A549 (cell line): ENCODE measurements around the gene SORCS2. TPM values are rescaled to one million over a fixed set of nuclear protein-coding genes. Genes with fewer than 3 reads are reported as not detected.

Experiments used
- ATAC-seq, 2 experiments: fragments of 200-7000 bp in 1 of 2; fragments of >200 bp in 1 of 2; cut with Nextera tagmentation in 1 of 2; cut with Tn5 transposase in 1 of 2; 3 replicates each; pipeline versions ENCODE4 v1.8.0 to v1.9.1; 2018 to 2020; ENCODE audit warnings: mild to moderate bottlenecking in 1 of 2, moderate library complexity in 1 of 2
- CTCF ChIA-PET: fragments of 300-600 bp; sonication (Branson Sonifier 250); formaldehyde crosslinking; extraction: SDS; loops from one replicate; lab custom pipeline; 2021; ENCODE audit warnings: antibody characterized with exemption, inconsistent platforms; lab: Yijun Ruan, JAX
- POLR2A ChIA-PET: fragments of 350-600 bp; formaldehyde crosslinking; extraction: SDS; loops from one replicate; lab custom pipeline; 2021; ENCODE audit warnings: antibody characterized with exemption, inconsistent platforms; lab: Yijun Ruan, JAX
- DNase-seq, 2 experiments: peaks; one replicate each; pipeline versions ENCODE4 v3.0.0 to v3.0.0-alpha.2; 2011 to 2016; ENCODE audit warnings: low read depth in 1 of 2, low spot score in 1 of 2
- FAIRE-seq: peaks from 2 replicates; lab custom pipeline; 2011; peaks lifted over from hg19 to GRCh38; lab: Jason Lieb, UNC
- H3K27ac ChIP-seq, 2 experiments: fragments of >200 bp; sonication (Bioruptor Twin); formaldehyde crosslinking; 3 replicates each; pipeline ENCODE4 v1.5.1; 2016 to 2017
- H3K4me1 ChIP-seq: fragments of >200 bp; sonication (Bioruptor Twin); formaldehyde crosslinking; 3 replicates; pipeline ENCODE4 v1.6.1; 2016
- H3K4me2 ChIP-seq: fragments of >200 bp; sonication (Bioruptor Twin); formaldehyde crosslinking; 3 replicates; pipeline ENCODE4 v1.6.1; 2016
- H3K4me3 ChIP-seq: fragments of >200 bp; sonication (Bioruptor Twin); formaldehyde crosslinking; 3 replicates; pipeline ENCODE4 v1.5.1; 2016
- H3K9me3 ChIP-seq: fragments of >200 bp; sonication (Bioruptor Twin); formaldehyde crosslinking; 3 replicates; pipeline ENCODE4 v1.6.1; 2016
- EP300 ChIP-seq, 2 experiments: fragments of >200 bp; sonication (Bioruptor Twin); formaldehyde crosslinking; IDR thresholded peaks; 2 replicates in 1 of 2; 3 replicates in 1 of 2; pipeline ENCODE4 v1.6.1; 2016 to 2017
- FOSL2 ChIP-seq, 2 experiments: fragments of 450-650 bp in 1 of 2; fragments of >200 bp in 1 of 2; sonication (Bioruptor Twin) in 1 of 2; formaldehyde crosslinking; IDR thresholded peaks; 2 replicates each; pipeline versions ENCODE4 v1.5.0 to v1.6.1; 2016 to 2020; ENCODE audit warnings: mild to moderate bottlenecking in 1 of 2, moderate library complexity in 1 of 2
- GATA3 ChIP-seq: IDR thresholded peaks from 2 replicates; pipeline ENCODE4 v1.6.1; 2012; ENCODE audit warnings: borderline replicate concordance
- HOXA7 ChIP-seq: fragments of 250-450 bp; sonication (Bioruptor Pico); IDR thresholded peaks from 2 replicates; pipeline ENCODE4 v1.5.0; 2020; ENCODE audit warnings: mild to moderate bottlenecking, moderate library complexity
- JUN ChIP-seq, 2 experiments: fragments of >200 bp; sonication (Bioruptor Twin); formaldehyde crosslinking; IDR thresholded peaks; 2 replicates in 1 of 2; 3 replicates in 1 of 2; pipeline ENCODE4 v1.6.1; 2016 to 2017
- KDM1A ChIP-seq: fragments of 200-600 bp; sonication (generic); IDR thresholded peaks from 2 replicates; pipeline ENCODE4 v1.6.1; 2016; ENCODE audit warnings: low read depth, mild to moderate bottlenecking
- KDM5A ChIP-seq: fragments of 200-600 bp; sonication (generic); IDR thresholded peaks from 2 replicates; pipeline ENCODE4 v1.6.1; 2016; ENCODE audit warnings: antibody characterized with exemption, mild to moderate bottlenecking
- MAFK ChIP-seq: fragments of 450-650 bp; IDR thresholded peaks from 2 replicates; pipeline ENCODE4 v1.6.1; 2014; ENCODE audit not compliant: partially characterized antibody
- MAZ ChIP-seq: fragments of 150-350 bp; IDR thresholded peaks from 2 replicates; pipeline ENCODE4 v1.6.1; 2014; ENCODE audit warnings: antibody characterized with exemption, low read depth, low read length, borderline replicate concordance
- MYC ChIP-seq: IDR thresholded peaks from 2 replicates; pipeline ENCODE4 v1.6.1; 2012; ENCODE audit warnings: mild to moderate bottlenecking, inconsistent platforms, low read length, improper control_type of control experiment, borderline replicate concordance
- NPAS2 ChIP-seq: fragments of 250-450 bp; sonication (Bioruptor Pico); IDR thresholded peaks from 2 replicates; pipeline ENCODE4 v1.8.0; 2022; ENCODE audit warnings: mild to moderate bottlenecking, moderate library complexity, borderline replicate concordance
- NR3C1 ChIP-seq: fragments of >200 bp; sonication (Bioruptor Twin); formaldehyde crosslinking; IDR thresholded peaks from 3 replicates; pipeline ENCODE4 v1.6.1; 2017
- POLR2A ChIP-seq: IDR thresholded peaks from 2 replicates; pipeline ENCODE4 v1.6.1; 2012; ENCODE audit warnings: mild to moderate bottlenecking, low read length
- POLR2AphosphoS2 ChIP-seq: conservative IDR thresholded peaks from 2 replicates; pipeline ENCODE4 v1.6.1; 2012; ENCODE audit warnings: low read length, improper control_type of control experiment, inconsistent platforms
- SREBF2 ChIP-seq: fragments of 450-650 bp; IDR thresholded peaks from 2 replicates; pipeline ENCODE4 v1.6.1; 2014; ENCODE audit warnings: mild to moderate bottlenecking, moderate library complexity
- TP53 ChIP-seq: fragments of 250-450 bp; sonication (Bioruptor Pico); IDR thresholded peaks from 2 replicates; pipeline ENCODE4 v1.5.0; 2021; ENCODE audit warnings: mild to moderate bottlenecking, moderate library complexity
- ZC3H11A ChIP-seq: fragments of 450-650 bp; IDR thresholded peaks from 2 replicates; pipeline ENCODE4 v1.6.1; 2014; ENCODE audit warnings: antibody characterized with exemption, mild to moderate bottlenecking
- ZNF302 ChIP-seq: fragments of 250-450 bp; sonication (Bioruptor Pico); IDR thresholded peaks from 2 replicates; pipeline ENCODE4 v1.9.0; 2021; ENCODE audit warnings: inconsistent platforms, mild to moderate bottlenecking, moderate library complexity
- WGBS: methylation state at CpG from one replicate; pipeline ENCODE4 v1.1.6; 2017; ENCODE audit errors: missing lambda C conversion rate; 5-methylcytosine and 5-hydroxymethylcytosine counted together
- polyA plus RNA-seq, 4 experiments: library from polyadenylated mRNA; depleted of rRNA in 3 of 4; stranded (reverse); fragments of >200 nt; fragmentation: RNase III in 1 of 4; extraction: RNeasy Plus Mini Kit Qiagen cat#74134 plus additional on column Dnase treatment in 1 of 4; gene quantifications; 2 replicates in 3 of 4; 3 replicates in 1 of 4; pipeline ENCODE4 v1.2.3, GENCODE V29; 2011 to 2017
- TF ChIP-seq, protein P1 (sequence below): fragments of >200 bp; sonication (Bioruptor Twin); formaldehyde crosslinking; IDR thresholded peaks from 2 replicates; pipeline ENCODE4 v1.6.1; 2016

Gene SORCS2
- polyA plus RNA-seq, 2 of the 4 experiments (the other 2 are of a cell fraction) = 1.4 to 4.6 TPM

DNA sequence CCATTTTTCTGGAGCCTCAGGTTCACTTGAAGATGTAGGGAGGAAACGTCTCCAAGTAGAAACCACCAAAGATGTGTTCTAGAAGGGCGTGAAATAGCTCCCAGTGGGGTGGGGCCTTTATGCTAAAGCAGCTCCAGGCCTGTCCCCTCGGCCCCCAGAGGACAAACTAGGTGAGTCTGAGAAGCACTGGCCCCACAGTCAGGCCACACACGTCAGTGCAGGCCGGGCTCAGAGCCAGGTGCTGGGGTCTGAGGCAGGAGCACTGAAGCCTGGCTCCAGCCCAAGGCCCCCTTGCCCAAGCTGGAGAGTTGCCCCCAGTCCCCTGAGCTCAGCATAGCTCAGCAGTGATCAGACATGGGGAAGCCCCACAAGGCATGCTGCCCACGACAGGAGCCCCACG is 337.7 kb downstream of the SORCS2 start:
- DNase-seq = no peak
- CTCF ChIA-PET = no interaction called here

DNA sequence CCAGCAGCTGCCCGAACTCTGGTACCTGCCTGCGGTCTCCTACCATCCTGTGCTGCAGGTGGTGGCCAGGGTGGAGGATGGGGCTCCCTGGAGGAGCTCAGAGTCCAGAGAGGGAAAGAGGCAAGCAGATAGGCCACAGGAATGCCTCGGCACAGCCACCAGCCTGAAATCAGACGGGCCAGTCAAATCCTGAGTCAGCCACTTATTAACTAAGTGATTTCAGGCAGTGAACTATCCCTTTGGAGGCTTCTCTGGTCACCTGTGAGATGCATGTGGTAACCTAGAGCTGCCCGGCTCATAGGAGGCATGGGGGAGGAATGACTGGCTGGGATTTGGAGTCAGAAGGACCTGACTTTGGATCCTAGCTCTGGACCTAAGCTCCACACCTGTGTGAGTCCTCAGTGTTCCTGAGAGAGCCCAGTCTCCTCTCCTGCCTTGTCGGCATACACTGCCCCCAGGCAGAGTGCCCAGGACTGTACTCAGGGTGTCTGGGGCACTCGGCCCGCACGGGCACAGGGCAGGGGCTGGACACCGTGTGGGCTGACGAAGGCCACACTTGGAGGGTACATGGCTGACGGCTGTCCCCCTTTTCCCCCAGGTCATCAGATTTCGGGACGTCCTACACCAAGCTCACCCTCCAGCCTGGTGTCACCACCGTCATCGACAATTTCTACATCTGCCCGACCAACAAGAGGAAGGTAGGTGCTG is 338.7 kb downstream of the SORCS2 start:
- Histone ChIP-seq H3K9me3 (no peaks in the 10 kb centered on the region), H3K4me2 (no peak overlapping the region), H3K4me3 (no peak overlapping the region), H3K4me1 (no peaks in the 10 kb centered on the region)
- ATAC-seq (0 out of 6 replicates have a peak, but pooled peaks of 1 of the 2 experiments have one; percentile 25), DNase-seq (no peak)
- TF ChIP-seq ZNF302 (CRISPR knock-in tag) = no peak
- TF ChIP-seq MAZ = no peak
- TF ChIP-seq EP300 (IDR thresholded peaks at IDR 0.05) = no peak
- no peak for TF ChIP-seq POLR2A
- TF ChIP-seq KDM5A = no peak
- TF ChIP-seq, all 56 proteins: peak for 0
- no peak overlapping the region for H3K27ac ChIP-seq
- POLR2A ChIA-PET = no interaction called here
- FAIRE-seq = no peak
- 86% methylated on average over 11 of the region's 17 CpGs for WGBS
- CTCF ChIA-PET = interaction anchor here (2.3 kb wide), 1 partner anchor 189 kb away, joined by 4 read pairs; no protein-coding TSS in a partner anchor

More for the DNA sequence above, 337.7 kb downstream of the SORCS2 start:
- Histone ChIP-seq H3K4me3 (no peak overlapping the region), H3K4me2 (no peak overlapping the region), H3K9me3 (no peaks in the 10 kb centered on the region), H3K4me1 (no peaks in the 10 kb centered on the region), H3K27ac (no peak overlapping the region)
- WGBS = 57% methylated on average over 5 of the region's 7 CpGs
- FAIRE-seq (no peak), ATAC-seq (no peak)
- POLR2A ChIA-PET = no interaction called here
- TF ChIP-seq EP300 (IDR thresholded peaks at IDR 0.05) (no peak), NR3C1 (no peak)

DNA sequence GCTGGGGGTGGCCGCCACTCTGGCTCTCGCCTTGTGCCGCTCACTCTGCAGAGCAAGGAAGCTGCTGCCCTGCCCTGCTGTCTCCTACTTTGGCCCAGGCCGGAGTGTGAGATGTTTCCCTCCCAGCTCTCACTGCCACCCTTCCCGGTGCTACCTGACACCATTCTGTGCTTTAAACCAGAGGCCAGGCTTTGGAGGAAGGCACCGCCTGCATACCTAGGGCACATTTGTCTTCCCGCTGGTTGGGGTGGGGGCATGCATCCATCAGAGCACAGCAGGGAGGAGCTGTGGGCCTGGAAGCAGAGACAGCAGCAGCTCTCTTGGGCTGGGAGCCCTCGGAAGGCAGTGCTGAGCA is 339.3 kb downstream of the SORCS2 start:
- TF ChIP-seq TP53 (CRISPR knock-in tag) = no peak
- TF ChIP-seq ZC3H11A = no peak
- no peak for TF ChIP-seq MAZ
- TF ChIP-seq GATA3 = no peak
- TF ChIP-seq POLR2AphosphoS2 = no peak
- no peak for TF ChIP-seq FOSL2 (IDR thresholded peaks at IDR 0.05)
- no peak for TF ChIP-seq FOSL2 (CRISPR knock-in tag; IDR thresholded peaks at IDR 0.05)
- no peak for TF ChIP-seq SREBF2
- Histone ChIP-seq H3K4me2 (no peak overlapping the region), H3K9me3 (no peaks in the 10 kb centered on the region), H3K4me1 (no peaks in the 10 kb centered on the region), H3K27ac (no peak overlapping the region), H3K4me3 (no peak overlapping the region)
- DNase-seq (no peak), FAIRE-seq (no peak), ATAC-seq (no peak)
- WGBS = 90% methylated on average over 8 of the region's 8 CpGs
- POLR2A ChIA-PET = no interaction called here
- CTCF ChIA-PET = interaction anchor here (2.3 kb wide), 1 partner anchor 188 kb away, joined by 4 read pairs; no protein-coding TSS in a partner anchor

DNA sequence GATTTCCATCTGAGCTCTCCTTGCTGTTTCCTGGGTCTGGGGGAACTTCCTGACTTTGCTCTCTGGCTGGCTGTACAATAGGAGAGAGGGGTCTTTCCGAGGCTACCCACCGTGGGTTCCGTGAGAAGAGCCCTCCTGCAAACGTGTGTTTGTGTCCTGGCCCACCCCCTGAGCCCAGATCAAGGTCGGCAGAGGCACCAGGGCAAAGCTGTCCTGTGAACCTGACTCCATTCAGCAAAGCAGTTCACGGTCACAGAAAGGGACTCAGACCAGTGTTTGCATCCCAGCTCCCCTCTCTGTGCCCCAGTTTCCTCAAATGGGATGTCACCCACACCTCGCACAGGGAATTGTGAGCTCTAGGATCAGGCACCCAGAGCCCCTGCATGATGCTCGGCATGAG is 339.7 kb downstream of the SORCS2 start:
- ATAC-seq = no peak
- no peak overlapping the region for H3K4me2 ChIP-seq
- TF ChIP-seq EP300 (IDR thresholded peaks at IDR 0.05) = no peak
- TF ChIP-seq SREBF2 = no peak
- no peak for DNase-seq
- POLR2A ChIA-PET = no interaction called here
- CTCF ChIA-PET = interaction anchor here (0.8 to 2.3 kb wide), 2 partner anchors 9 to 188 kb away, joined by 3 to 4 read pairs; no protein-coding TSS in a partner anchor
- H3K4me3 ChIP-seq = no peak overlapping the region
- no peaks in the 10 kb centered on the region for H3K4me1 ChIP-seq
- no peak for FAIRE-seq
- 43% methylated on average over 2 of the region's 8 CpGs for WGBS
- H3K27ac ChIP-seq = no peak overlapping the region
- H3K9me3 ChIP-seq = no peaks in the 10 kb centered on the region

DNA sequence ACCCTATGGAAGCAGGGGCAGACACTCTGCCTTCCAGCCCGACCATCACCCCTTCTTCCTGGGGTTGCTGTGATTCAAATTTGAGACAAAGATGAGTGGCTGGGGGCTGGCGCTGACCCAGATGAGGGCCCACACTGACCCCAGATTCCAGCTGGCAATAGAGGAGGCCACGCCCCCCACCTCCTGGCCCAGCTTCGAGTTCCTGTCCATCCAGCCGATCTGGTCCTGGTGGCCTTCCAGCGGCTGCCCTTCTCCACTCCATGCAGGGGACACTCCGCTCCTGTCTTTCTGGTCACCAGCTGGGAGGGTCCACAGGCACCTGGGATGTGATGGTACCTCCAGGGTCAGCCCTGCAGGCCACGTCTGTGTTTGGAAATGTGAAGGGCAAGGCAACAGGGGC is 340.9 kb downstream of the SORCS2 start:
- FAIRE-seq = no peak

More for the DNA sequence above, 340.9 kb downstream of the SORCS2 start:
- DNase-seq (no peak), ATAC-seq (no peak)
- H3K4me2 ChIP-seq = no peak overlapping the region
- H3K27ac ChIP-seq = no peak overlapping the region
- no peak overlapping the region for H3K4me3 ChIP-seq
- ChIA-PET CTCF (interaction anchor here (0.5 to 2.3 kb wide), 2 partner anchors 45 to 187 kb away, joined by 3 to 4 read pairs; no protein-coding TSS in a partner anchor), POLR2A (no interaction called here)
- no peaks in the 10 kb centered on the region for H3K9me3 ChIP-seq
- TF ChIP-seq KDM1A = no peak
- TF ChIP-seq GATA3 = no peak
- no peak for TF ChIP-seq MAFK
- TF ChIP-seq MYC = no peak
- no peak for TF ChIP-seq NPAS2 (CRISPR knock-in tag)
- TF ChIP-seq, protein P1, sequence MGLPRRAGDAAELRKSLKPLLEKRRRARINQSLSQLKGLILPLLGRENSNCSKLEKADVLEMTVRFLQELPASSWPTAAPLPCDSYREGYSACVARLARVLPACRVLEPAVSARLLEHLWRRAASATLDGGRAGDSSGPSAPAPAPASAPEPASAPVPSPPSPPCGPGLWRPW = no peak
- TF ChIP-seq JUN (IDR thresholded peaks at IDR 0.05) = no peak
- no peak for TF ChIP-seq HOXA7
- no peaks in the 10 kb centered on the region for H3K4me1 ChIP-seq
- 77% methylated on average over 6 of the region's 8 CpGs for WGBS
